Thoracic aorta (tissue), 2 donors: ENCODE results near the gene DIP2C. TPM values are rescaled to one million over a fixed set of nuclear protein-coding genes. Genes with fewer than 3 reads are reported as not detected.
"Not testable (repeated sequence)": the region's sequence is repeated elsewhere in the genome, so short reads cannot be mapped to it uniquely, and the experiment has no call there.

Experiments
- ATAC-seq: fragments of 150-250 bp; one replicate; pipeline ENCODE4 v1.8.0; 2017; ENCODE audit warnings: low read depth; ENCODE audit not compliant: insufficient number of reproducible peaks, low FRiP score
- DNase-seq: peaks from one replicate; pipeline ENCODE4 v3.0.0-alpha.2; 2020; ENCODE audit warnings: low spot score
- H3K27ac ChIP-seq, 2 donors: fragments of 200-600 bp; sonication (generic); 1 replicate in 1 of 2; 2 replicates in 1 of 2; pipeline ENCODE4 v1.5.1; 2016; ENCODE audit warnings: mild to moderate bottlenecking in 2 of 2, moderate library complexity in 2 of 2
- H3K27me3 ChIP-seq: fragments of 200-600 bp; sonication (generic); replicated peaks from 2 replicates; pipeline ENCODE4 v1.6.0; 2016; ENCODE audit warnings: mild to moderate bottlenecking; ENCODE audit not compliant: insufficient read depth
- H3K36me3 ChIP-seq: fragments of 200-600 bp; sonication (generic); one replicate; pipeline ENCODE4 v1.5.1; 2016
- H3K4me1 ChIP-seq, 2 donors: fragments of 200-600 bp; sonication (generic); 1 replicate in 1 of 2; 2 replicates in 1 of 2; pipeline versions ENCODE4 v1.5.1 to v1.6.0; 2016; ENCODE audit warnings: low read depth in 2 of 2, mild to moderate bottlenecking in 1 of 2; ENCODE audit not compliant: control insufficient read depth in 1 of 2
- H3K4me3 ChIP-seq: fragments of 200-600 bp; sonication (generic); 2 replicates; pipeline ENCODE4 v1.5.1; 2016; ENCODE audit warnings: mild to moderate bottlenecking
- H3K9me3 ChIP-seq: fragments of 200-600 bp; sonication (generic); 2 replicates; pipeline ENCODE4 v1.5.1; 2016
- CTCF ChIP-seq: fragments of 200-600 bp; sonication (generic); IDR thresholded peaks from one replicate; pipeline ENCODE4 v1.5.1; 2019; ENCODE audit warnings: antibody characterized with exemption
- total RNA-seq, 2 donors: library from RNA; depleted of rRNA; stranded (reverse); fragments of >200 nt; gene quantifications; one replicate each; pipeline versions ENCODE4 v1.1.0 to v1.2.3, GENCODE V29; 2016

Gene DIP2C
- total RNA-seq, 2 donors from 2014 or later, result 36.8 to 44.0 TPM

GRCh38 chr10:396107-396506 is 293.4 kb downstream of the DIP2C start:
- no peaks in the 10 kb centered on the region for H3K27me3 ChIP-seq
- H3K36me3 ChIP-seq, result no peaks in the 10 kb centered on the region
- DNase-seq, result no peak
- peak overlapping the region in 1 of 2 donors; percentile 38 for H3K27ac ChIP-seq
- H3K4me1 ChIP-seq, result peaks cover 7 to 34% of the 10 kb centered on the region in 2 donors
- no peak for TF ChIP-seq CTCF
- no peaks in the 10 kb centered on the region for H3K9me3 ChIP-seq
- ATAC-seq, result no peak
- H3K4me3 ChIP-seq, result no peak overlapping the region

GRCh38 chr10:395665-396064 is 293.8 kb downstream of the DIP2C start:
- H3K27me3 ChIP-seq, result no peaks in the 10 kb centered on the region
- H3K36me3 ChIP-seq, result no peaks in the 10 kb centered on the region
- no peaks in the 10 kb centered on the region for H3K9me3 ChIP-seq
- no peak for TF ChIP-seq CTCF
- no peak overlapping the region for H3K4me3 ChIP-seq
- peaks cover 7 to 38% of the 10 kb centered on the region in 2 donors for H3K4me1 ChIP-seq
- no peak for DNase-seq
- ATAC-seq, result no peak
- H3K27ac ChIP-seq, result no peak overlapping the region

- H3K4me3 ChIP-seq, H3K36me3 ChIP-seq, DNase-seq, ATAC-seq, H3K27me3 ChIP-seq, H3K9me3 ChIP-seq: not testable (repeated sequence)
- Histone ChIP-seq H3K4me1 (peaks cover 7 to 49% of the 10 kb centered on the region in 2 donors), H3K27ac (peak overlapping the region; percentile 30 to 44)
These were observed 294.9 kb downstream of the DIP2C start for GRCh38 chr10:394439-395101.

- H3K4me1 ChIP-seq, result peaks cover 7 to 49% of the 10 kb centered on the region in 2 donors
- no peaks in the 10 kb centered on the region for H3K36me3 ChIP-seq
- no peaks in the 10 kb centered on the region for H3K27me3 ChIP-seq
- ATAC-seq, result no peak
- peak overlapping the region in 1 of 2 donors; percentile 44 for H3K27ac ChIP-seq
- DNase-seq, result no peak
- no peak overlapping the region for H3K4me3 ChIP-seq
- TF ChIP-seq CTCF, result no peak
- no peaks in the 10 kb centered on the region for H3K9me3 ChIP-seq
These were observed 295.6 kb downstream of the DIP2C start for GRCh38 chr10:393787-394438.

- H3K27ac ChIP-seq, result no peak overlapping the region
- H3K27me3 ChIP-seq, result no peaks in the 10 kb centered on the region
- DNase-seq, result no peak
- peaks cover 7 to 49% of the 10 kb centered on the region in 2 donors for H3K4me1 ChIP-seq
- no peak for ATAC-seq
- no peak for TF ChIP-seq CTCF
- H3K36me3 ChIP-seq, result no peaks in the 10 kb centered on the region
- H3K4me3 ChIP-seq, result no peak overlapping the region
- no peaks in the 10 kb centered on the region for H3K9me3 ChIP-seq
These were observed 296.2 kb downstream of the DIP2C start for GRCh38 chr10:393106-393745.
